Stimulated activated CD4-positive, alpha-beta T cell treated with anti-CD3 and anti-CD28 coated beads, Interleukin-12 subunit alpha, Interleukin-12 subunit beta, amount 100 ng/mL, for 4 hours (primary cell): ENCODE results near the gene RPLP1.

Source experiments
- DNase-seq: peaks from one replicate; pipeline ENCODE4 v3.0.0-alpha.2; 2020

Gene RPLP1

GRCh38 chr15:69472046-69472445 lies 19.4 kb downstream of the RPLP1 start:
- DNase-seq, result no peak

DNA sequence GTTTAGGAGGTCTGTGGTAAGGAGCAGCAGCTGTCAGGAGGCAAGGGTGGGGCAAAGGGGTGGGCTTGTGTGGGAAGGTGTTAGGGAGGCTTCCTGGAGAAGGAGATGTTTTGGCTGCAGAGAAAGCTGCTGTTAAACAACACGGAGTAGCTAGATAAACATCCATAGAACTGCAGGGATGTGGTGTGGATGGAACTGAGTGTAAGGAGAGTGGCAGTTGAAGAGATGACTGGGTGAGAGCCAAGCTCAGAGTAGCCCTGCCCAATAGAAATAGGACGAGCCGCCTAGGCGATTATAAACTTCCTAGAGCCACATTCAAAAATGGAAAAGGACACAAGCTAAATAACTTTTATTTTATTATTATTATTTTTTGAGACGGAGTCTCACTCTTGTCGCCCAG lies 19.9 kb downstream of the RPLP1 start:
- DNase-seq, result no peak

DNA sequence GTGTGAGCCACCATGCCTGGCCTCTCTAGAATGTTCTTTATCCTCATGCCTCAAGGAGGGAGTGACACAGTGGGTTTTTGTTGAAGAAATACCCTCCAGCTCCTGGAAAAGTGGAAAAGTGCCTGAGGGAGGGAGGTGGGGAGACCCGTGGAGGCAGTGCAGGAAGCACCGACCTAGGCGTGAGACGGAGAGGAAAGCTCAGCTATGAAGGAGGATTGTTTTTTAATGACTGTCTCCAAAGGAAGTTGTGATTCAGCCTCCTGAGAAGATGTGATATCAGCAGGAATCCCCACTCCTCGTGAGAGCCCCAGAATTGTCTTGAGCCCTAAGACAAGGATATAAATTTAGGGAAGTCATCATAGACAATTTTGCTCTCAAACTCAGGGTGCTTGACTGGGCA lies 21.7 kb downstream of the RPLP1 start:
- DNase-seq, result no peak

- no peak for DNase-seq
These were observed 22.3 kb downstream of the RPLP1 start for GRCh38 chr15:69474846-69475455.

- DNase-seq, result peak; percentile 73
These were observed 23.2 kb downstream of the RPLP1 start for GRCh38 chr15:69475769-69476358.

GRCh38 chr15:69476704-69477473 lies 24.3 kb downstream of the RPLP1 start:
- no peak for DNase-seq

DNA sequence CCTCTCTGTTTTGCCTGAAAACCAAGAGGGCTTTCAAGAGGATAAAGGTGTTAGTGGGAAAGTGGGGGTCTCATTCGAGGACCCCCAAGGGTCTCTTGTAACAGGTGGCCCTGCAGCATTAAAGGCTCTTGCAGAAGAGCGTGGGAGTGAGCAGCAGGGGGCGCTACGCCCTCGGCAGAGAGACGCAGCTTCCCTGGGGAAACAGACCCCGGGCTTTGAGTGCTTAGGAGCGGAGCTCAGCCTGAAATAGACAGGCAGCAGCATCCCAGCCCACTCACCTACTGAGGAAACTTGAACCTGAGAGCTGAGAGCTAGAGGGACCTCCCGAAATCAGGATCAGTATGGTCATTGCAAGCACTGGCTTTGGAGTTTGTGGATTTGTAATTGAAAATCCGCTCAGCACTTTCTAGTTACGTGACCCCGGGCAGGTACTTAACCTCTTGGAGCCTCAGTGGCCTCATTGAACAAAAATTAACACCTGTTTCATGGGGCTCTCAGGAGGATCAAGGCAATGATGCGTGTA lies 25.7 kb downstream of the RPLP1 start:
- peak; percentile 55 for DNase-seq

- DNase-seq, result no peak
These were observed 26.5 kb downstream of the RPLP1 start for GRCh38 chr15:69479081-69479480.

- no peak for DNase-seq
These were observed 27.4 kb downstream of the RPLP1 start for GRCh38 chr15:69479971-69480370.

DNA sequence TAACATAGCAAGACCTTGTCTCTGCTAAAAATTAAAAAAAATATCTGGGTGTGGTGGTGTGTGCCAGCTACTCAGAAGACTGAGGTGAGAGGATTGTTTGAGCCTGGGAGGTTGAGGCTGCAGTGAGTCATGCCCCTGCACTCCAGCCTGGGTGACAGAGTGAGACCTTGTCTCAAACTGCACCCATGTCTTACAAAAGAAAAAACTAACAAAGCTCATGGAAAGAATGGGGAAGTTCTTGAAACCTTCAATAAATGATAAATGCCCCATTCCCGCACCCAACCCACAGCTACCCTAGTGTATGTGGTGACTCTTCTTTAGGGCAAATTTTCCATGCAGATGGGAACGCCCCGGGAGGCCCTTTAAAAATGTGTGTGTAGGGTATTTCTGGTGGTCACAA lies 28.3 kb downstream of the RPLP1 start:
- DNase-seq, result no peak

DNA sequence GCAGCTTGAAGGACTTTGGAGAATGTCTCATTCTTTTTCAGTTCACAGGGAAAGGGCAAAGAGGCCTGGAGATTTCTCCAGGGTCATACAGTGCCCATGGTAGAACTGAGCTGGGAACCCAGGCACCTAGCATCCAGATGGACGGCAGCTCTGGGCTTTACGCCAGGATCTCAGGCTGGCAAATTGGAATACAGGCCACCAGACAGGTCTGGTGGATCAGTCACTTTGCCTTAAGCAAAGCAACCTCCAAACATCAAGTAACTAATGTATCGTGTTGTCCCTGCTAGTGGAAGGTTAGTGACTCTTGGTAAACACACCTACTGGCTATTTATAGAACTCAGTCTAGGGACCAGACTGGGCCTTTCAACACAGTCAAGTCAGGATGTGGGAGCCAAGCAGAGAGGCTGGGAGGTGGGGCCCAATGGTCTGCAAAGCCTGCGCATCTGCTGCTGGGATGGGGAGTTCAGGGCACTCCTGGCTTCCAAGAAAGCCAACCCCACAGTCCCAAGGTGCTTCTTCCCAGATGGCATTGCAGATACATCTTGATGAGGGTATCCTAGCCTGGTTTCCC lies 30.2 kb downstream of the RPLP1 start:
- DNase-seq, result no peak

GRCh38 chr15:69484837-69485236 lies 32.2 kb downstream of the RPLP1 start:
- no peak for DNase-seq

DNA sequence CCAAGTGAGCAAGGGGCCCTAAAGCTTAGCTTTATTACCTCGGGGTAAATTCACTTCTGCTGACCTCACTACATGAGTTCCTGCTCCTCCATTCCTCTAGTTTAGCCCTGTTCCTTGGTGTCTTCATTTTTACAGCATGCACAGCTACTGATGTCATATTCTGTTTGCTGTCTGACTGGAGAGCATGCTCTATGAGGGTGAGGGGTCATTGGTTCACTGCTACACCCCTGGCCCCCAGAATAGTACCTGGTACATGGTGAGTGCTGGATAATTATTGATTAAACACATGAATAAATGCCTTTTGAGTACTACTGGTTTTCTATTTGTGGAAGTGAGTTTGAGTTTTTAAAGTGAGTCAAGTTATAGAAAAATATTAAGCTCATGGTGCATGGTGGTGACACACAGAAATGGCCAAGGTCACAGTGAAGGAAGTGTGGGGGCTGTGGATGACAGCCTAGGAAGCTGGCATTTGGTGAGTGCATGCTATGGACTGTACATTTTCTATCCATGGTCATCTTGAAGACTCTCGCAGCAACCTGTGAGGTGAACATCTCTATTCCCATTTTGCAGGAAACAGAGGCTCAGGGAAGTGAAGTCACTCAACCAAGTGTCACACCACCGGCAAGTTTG lies 34.0 kb downstream of the RPLP1 start:
- DNase-seq, result no peak

DNA sequence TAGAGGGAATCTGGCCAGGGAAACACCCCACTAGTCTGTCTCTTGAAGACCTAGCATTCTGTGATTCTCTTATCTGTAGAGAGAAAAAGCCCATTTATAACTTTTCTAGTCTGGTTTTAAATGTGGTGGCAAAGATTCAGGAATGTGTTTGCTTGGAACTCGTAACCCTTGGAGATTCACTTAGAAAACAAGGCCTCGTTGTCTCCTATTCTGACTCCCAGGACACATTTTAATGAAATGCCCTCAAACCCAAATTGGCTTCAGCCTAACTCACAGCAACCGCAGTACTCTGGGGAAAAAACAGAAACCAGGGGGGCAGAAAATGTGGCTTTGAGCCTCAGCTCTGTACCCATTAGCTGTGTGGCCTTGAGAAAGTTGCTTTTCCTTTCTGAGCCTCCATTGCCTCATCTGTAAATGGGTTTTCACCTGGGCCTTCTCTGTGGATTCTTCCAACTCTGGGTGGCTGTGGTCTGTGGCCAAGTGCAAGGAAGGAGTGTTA lies 36.5 kb downstream of the RPLP1 start:
- no peak for DNase-seq

DNA sequence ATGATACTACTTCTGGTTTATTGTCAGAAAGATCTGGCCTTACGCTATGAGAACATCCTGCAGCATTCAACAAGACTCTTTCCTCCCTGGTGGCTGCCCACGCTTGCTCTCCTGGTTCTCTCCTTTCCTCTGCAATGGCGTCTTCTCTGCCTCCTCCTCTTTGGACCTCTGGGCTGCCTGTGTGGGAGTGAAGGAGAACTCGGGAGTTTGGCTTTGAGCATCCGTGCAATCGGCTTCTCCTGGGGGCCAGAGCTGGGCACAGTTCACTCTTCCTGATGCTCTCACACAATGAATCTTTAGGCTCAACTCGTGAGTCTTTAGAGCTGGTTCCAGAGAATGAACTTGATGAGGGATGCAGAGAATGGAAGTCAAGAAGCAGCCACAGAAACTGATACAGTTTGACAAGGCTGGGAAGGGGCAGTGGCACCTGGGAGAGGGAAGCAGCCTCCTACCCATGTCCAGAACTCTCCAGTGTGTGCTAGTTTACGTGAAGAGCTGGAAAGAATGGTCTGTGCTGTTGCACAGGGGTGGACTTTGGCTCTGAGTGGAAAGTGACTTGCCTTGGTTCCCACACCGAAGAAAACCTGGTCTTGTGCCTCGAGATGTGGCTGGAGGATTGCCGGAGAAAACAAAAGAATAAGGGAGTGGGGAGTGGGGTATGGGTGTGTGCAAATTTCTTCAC lies 37.9 kb downstream of the RPLP1 start:
- no peak for DNase-seq

GRCh38 chr15:69491038-69491505 lies 38.5 kb downstream of the RPLP1 start:
- no peak for DNase-seq

GRCh38 chr15:69493406-69493805 lies 40.8 kb downstream of the RPLP1 start:
- DNase-seq, result no peak

DNA sequence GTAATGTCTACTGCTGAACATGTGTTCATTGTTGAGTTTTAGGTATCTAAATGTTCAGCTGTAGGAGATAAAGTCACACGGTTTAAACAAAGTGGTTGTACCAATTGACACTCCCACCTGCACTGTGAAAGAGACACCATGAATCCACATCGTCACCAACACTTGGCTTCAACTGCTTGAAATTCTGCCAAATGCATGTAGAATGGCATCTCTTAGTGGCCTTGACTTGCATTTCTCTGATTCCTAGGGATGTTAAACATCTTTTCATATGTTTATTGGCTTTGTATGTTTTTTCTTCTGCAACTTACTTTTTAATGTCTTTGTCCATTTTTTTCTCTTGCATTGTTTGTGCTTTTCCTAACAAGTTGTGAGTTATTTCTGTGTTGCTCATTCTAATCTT lies 43.4 kb downstream of the RPLP1 start:
- DNase-seq, result no peak

DNA sequence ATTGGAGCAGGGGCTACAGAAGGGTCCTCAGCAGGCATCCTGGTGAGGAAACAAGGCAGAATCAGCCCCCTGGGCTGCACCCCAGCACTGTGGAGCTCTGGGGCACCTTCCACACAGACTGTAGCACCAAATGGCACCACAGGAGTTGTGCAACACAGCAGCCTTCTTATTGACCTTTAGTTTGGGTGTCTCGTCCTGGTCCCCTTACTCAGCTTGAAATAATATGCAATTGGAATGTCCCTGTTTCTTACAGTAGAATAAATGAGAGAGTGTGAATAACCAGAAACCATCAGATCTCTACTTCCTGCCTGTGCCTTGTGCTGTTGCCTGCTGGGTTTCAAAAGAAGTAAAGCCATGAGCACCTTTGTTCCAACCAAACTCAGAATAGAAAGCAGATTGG lies 44.5 kb downstream of the RPLP1 start:
- no peak for DNase-seq

- no peak for DNase-seq
These were observed 45.0 kb downstream of the RPLP1 start for GRCh38 chr15:69497667-69498066.

- DNase-seq, result no peak
These were observed 45.7 kb downstream of the RPLP1 start for GRCh38 chr15:69498282-69498681.

DNA sequence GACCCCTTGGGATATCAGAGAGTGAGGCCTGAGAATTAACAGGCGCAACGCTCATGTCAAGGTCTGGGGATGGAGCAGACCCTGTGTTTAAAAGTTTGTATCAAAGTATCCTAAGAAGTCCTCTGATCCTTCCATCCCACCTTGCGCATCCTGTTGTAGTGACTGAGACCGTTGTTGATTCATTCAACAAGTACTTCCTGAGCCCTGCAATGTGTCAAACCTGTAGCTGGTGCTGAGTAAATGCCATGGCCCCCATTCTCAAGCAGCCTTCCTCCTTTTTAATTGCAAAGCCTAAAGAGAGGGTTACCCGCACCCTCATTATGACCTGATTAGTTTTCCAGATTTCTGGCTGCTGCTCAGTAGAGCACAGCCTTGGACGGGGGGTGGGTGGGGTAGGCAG lies 46.4 kb downstream of the RPLP1 start:
- no peak for DNase-seq
